ENCODE results near the gene GLI1. TPM values are rescaled to one million over a fixed set of nuclear protein-coding genes. Genes with fewer than 3 reads are reported as not detected.
"Not testable (repeated sequence)": the region's sequence is repeated elsewhere in the genome, so short reads cannot be mapped to it uniquely, and the experiment has no call there.

GLI1 gene
- total RNA-seq, 1 experiment from 2014 or later: 25.8 TPM

DNA sequence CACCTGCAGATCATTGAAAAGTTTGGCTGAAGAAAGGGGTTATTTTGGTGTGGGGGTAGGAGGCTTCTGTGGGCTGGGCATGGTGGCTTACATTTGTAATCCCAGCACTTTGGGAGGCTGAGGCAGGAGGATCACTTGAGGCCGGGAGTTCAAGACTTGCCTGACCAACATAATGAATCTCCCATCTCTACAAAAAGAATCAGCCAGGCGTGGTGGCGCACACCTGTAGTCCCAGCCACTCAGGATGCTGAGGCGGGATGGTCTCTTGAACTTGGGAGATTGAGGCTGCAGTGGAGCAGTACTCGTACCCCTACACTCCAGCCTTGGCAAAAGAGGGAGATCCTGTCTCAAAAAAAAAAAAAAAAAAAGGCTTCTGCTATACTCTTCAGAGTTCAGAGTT lies 53.7 kb downstream of the GLI1 start:
- no peak overlapping the region for H3K4me2 ChIP-seq (ENCODE audit: insufficient read depth, insufficient read length, low read length)

DNA sequence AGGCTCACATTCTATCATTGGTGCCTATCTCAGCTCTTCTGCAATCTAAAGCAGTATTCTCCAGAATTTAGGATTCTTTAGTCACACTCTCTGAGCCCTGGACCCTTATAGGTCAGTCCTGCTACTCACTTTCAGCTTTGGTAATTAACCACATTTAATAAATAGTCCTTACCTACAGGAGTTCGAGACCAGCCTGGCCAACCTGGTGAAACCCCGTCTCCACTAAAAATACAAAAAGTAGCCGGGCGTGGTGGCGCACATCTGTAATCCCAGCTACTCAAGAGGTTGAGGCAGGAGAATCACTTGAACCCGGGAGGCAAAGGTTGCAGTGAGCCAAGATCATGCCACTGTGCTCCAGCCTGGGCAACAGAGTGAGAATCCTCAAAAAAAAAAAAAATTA lies 54.1 kb downstream of the GLI1 start:
- not testable (repeated sequence) for H3K4me1 Mint-ChIP-seq; H3K18ac ChIP-seq (ENCODE audit: insufficient read length, low read depth, low read length); H4K91ac ChIP-seq (ENCODE audit: insufficient read length, low read depth, low read length); H2BK12ac ChIP-seq (ENCODE audit: insufficient read length, low read depth, low read length); H3T11ph ChIP-seq (ENCODE audit: low read length); H2BK20ac ChIP-seq (ENCODE audit: low read depth, low read length, poor library complexity, severe bottlenecking); H3K23me2 ChIP-seq (ENCODE audit: insufficient read length, low read depth, low read length, poor library complexity, severe bottlenecking); H3K79me1 ChIP-seq (ENCODE audit: insufficient read depth, low read depth, low read length, poor library complexity, severe bottlenecking); H3K4me2 ChIP-seq (ENCODE audit: insufficient read depth, insufficient read length, low read length); H2BK5ac ChIP-seq (ENCODE audit: insufficient read length, low read length); H3K27ac Mint-ChIP-seq; H2BK120ac ChIP-seq (ENCODE audit: low read depth, low read length, poor library complexity, severe bottlenecking); H4K8ac ChIP-seq (replicated peaks; ENCODE audit: insufficient read length, low read depth, low read length); H3K9me3 Mint-ChIP-seq; H2AK5ac ChIP-seq (ENCODE audit: insufficient read length, low read length); H2BK15ac ChIP-seq (ENCODE audit: low read depth, low read length); H3K9me3 ChIP-seq (ENCODE audit: control insufficient read depth, low read depth, low read length); H3K4me3 Mint-ChIP-seq; H3K79me2 ChIP-seq (ENCODE audit: insufficient read depth, low read length); H3K4me1 ChIP-seq (ENCODE audit: insufficient read depth, low read length); H3K27me3 Mint-ChIP-seq (ENCODE audit: low read depth); H3K27ac ChIP-seq (ENCODE audit: insufficient read length, low read depth, low read length); DNase-seq; H3K56ac ChIP-seq (ENCODE audit: insufficient read length, low read depth, low read length); H3K14ac ChIP-seq (ENCODE audit: insufficient read depth, low read length); H3K9ac ChIP-seq (ENCODE audit: extremely low read depth, insufficient read length, low read length); H4K5ac ChIP-seq (ENCODE audit: insufficient read length, low read depth, low read length); H3K27me3 ChIP-seq (ENCODE audit: insufficient read depth, low read length); H2AFZ ChIP-seq (ENCODE audit: low read length); H3K23ac ChIP-seq (ENCODE audit: insufficient read length, low read depth, low read length); H3K4ac ChIP-seq (ENCODE audit: low read depth, low read length); H4K20me1 ChIP-seq (ENCODE audit: control insufficient read depth, insufficient read depth, insufficient read length)
- no CpG with 5 or more reads among the region's 6 CpGs for WGBS (ENCODE audit: extremely low coverage, insufficient read length, low lambda C conversion rate)
- H3K36me3 Mint-ChIP-seq (ENCODE audit: insufficient read depth in 1 of 3, low read depth in 3 of 3): peaks cover 75 to 94% (median 82%) of the 10 kb centered on the region in 3 experiments; a peak in 6 of 7 replicates

More for the DNA sequence above, 53.7 kb downstream of the GLI1 start:
- Histone ChIP-seq H3K23me2 (ENCODE audit: insufficient read length, low read depth, low read length, poor library complexity, severe bottlenecking) (no peaks in the 10 kb centered on the region), H3K9ac (ENCODE audit: extremely low read depth, insufficient read length, low read length) (no peak overlapping the region), H2BK120ac (ENCODE audit: low read depth, low read length, poor library complexity, severe bottlenecking) (no peak overlapping the region), H3K79me1 (ENCODE audit: insufficient read depth, low read depth, low read length, poor library complexity, severe bottlenecking) (no peaks in the 10 kb centered on the region), H3K9me3 (ENCODE audit: control insufficient read depth, low read depth, low read length) (no peaks in the 10 kb centered on the region), H2BK5ac (ENCODE audit: insufficient read length, low read length) (no peak overlapping the region), H3T11ph (ENCODE audit: low read length) (no peak overlapping the region), H3K23ac (ENCODE audit: insufficient read length, low read depth, low read length) (no peak overlapping the region), H2BK12ac (ENCODE audit: insufficient read length, low read depth, low read length) (no peak overlapping the region), H2AFZ (ENCODE audit: low read length) (no peak overlapping the region), H3K27ac (ENCODE audit: insufficient read length, low read depth, low read length) (no peak overlapping the region), H3K27me3 (ENCODE audit: insufficient read depth, low read length) (no peaks in the 10 kb centered on the region), H4K91ac (ENCODE audit: insufficient read length, low read depth, low read length) (no peak overlapping the region), H3K4me1 (ENCODE audit: insufficient read depth, low read length) (no peaks in the 10 kb centered on the region), H4K20me1 (ENCODE audit: control insufficient read depth, insufficient read depth, insufficient read length) (no peaks in the 10 kb centered on the region), H2BK15ac (ENCODE audit: low read depth, low read length) (no peak overlapping the region), H2BK20ac (ENCODE audit: low read depth, low read length, poor library complexity, severe bottlenecking) (no peak overlapping the region), H4K8ac (replicated peaks; ENCODE audit: insufficient read length, low read depth, low read length) (no peak overlapping the region), H4K5ac (ENCODE audit: insufficient read length, low read depth, low read length) (no peak overlapping the region), H2AK5ac (ENCODE audit: insufficient read length, low read length) (no peak overlapping the region), H3K14ac (ENCODE audit: insufficient read depth, low read length) (no peak overlapping the region), H3K56ac (ENCODE audit: insufficient read length, low read depth, low read length) (no peak overlapping the region), H3K18ac (ENCODE audit: insufficient read length, low read depth, low read length) (no peak overlapping the region), H3K79me2 (ENCODE audit: insufficient read depth, low read length) (0 out of 2 replicates have a peak, but pooled peaks cover 1% of the 10 kb centered on the region), H3K4ac (ENCODE audit: low read depth, low read length) (no peak overlapping the region)
- H3K27me3 Mint-ChIP-seq (ENCODE audit: low read depth): 0 out of 2 replicates have a peak, but pooled peaks cover 2% of the 10 kb centered on the region
- H3K4me1 Mint-ChIP-seq: peaks cover 2 to 5% of the 10 kb centered on the region in 2 experiments
- no peak for DNase-seq
- H3K36me3 Mint-ChIP-seq (ENCODE audit: insufficient read depth in 1 of 3, low read depth in 3 of 3): peaks cover 76 to 94% (median 82%) of the 10 kb centered on the region in 3 experiments; a peak in 6 of 7 replicates
- H3K9me3 Mint-ChIP-seq: peaks cover 0 to 2% of the 10 kb centered on the region in 2 experiments; a peak in 1 of 5 replicates
- H3K4me3 Mint-ChIP-seq: no peak overlapping the region
- TF ChIP-seq, protein P1, sequence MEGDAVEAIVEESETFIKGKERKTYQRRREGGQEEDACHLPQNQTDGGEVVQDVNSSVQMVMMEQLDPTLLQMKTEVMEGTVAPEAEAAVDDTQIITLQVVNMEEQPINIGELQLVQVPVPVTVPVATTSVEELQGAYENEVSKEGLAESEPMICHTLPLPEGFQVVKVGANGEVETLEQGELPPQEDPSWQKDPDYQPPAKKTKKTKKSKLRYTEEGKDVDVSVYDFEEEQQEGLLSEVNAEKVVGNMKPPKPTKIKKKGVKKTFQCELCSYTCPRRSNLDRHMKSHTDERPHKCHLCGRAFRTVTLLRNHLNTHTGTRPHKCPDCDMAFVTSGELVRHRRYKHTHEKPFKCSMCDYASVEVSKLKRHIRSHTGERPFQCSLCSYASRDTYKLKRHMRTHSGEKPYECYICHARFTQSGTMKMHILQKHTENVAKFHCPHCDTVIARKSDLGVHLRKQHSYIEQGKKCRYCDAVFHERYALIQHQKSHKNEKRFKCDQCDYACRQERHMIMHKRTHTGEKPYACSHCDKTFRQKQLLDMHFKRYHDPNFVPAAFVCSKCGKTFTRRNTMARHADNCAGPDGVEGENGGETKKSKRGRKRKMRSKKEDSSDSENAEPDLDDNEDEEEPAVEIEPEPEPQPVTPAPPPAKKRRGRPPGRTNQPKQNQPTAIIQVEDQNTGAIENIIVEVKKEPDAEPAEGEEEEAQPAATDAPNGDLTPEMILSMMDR (conservative IDR thresholded peaks at IDR 0.05): no peak
- no CpG with 5 or more reads among the region's 5 CpGs for WGBS (ENCODE audit: extremely low coverage, insufficient read length, low lambda C conversion rate)
- no peak overlapping the region for H3K27ac Mint-ChIP-seq

Data from H9 (cell line).